Fibroblast of mammary gland (primary cell): ENCODE measurements around the gene LARGE1.

ENCODE experiments used
- DNase-seq: peaks from one replicate; pipeline ENCODE4 v3.0.0-alpha.2; 2010; ENCODE audit warnings: low read depth
- H3K4me3 ChIP-seq: 2 replicates; pipeline ENCODE4 v1.5.1; 2011; ENCODE audit warnings: low read depth, mild to moderate bottlenecking, low read length, moderate library complexity; ENCODE audit not compliant: control insufficient read depth
- CTCF ChIP-seq: conservative IDR thresholded peaks from 2 replicates; pipeline ENCODE4 v1.5.1; 2011; ENCODE audit warnings: low read depth, low read length, inconsistent platforms; ENCODE audit not compliant: control insufficient read depth, insufficient read depth

LARGE1 gene

DNA sequence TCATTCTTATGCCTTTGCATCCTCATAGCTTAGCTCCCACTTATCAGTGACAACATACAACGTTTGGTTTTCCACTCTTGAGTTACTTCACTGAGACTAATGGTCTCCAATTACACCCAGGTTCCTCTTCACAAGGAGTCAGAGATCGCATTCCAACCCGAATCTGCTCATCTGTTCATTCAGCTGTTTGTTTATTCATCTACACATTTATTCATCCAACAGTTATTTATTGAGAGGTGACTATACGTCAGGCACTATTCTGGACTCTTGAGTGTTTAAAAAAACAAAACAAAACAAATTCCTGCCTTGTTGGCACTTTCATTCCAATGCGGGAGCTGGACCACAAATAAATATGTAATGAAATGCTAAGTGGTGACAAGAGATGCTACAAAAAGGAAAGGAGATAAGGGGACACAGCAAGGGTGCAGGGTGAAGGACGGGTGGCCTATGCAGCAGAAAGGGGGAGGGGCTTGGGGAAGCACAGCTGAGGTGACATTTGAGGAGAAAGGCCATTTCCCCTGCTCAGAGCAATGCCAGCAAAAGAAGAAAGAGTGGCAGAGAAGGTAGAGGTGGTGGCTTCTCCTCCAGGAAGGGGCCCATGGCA lies 468.3 kb downstream of the LARGE1 start:
- no peak overlapping the region for H3K4me3 ChIP-seq
- no peak for TF ChIP-seq CTCF
- DNase-seq = no peak

GRCh38 chr22:33450756-33451155 lies 469.5 kb downstream of the LARGE1 start:
- H3K4me3 ChIP-seq = no peak overlapping the region
- DNase-seq = no peak
- no peak for TF ChIP-seq CTCF

DNA sequence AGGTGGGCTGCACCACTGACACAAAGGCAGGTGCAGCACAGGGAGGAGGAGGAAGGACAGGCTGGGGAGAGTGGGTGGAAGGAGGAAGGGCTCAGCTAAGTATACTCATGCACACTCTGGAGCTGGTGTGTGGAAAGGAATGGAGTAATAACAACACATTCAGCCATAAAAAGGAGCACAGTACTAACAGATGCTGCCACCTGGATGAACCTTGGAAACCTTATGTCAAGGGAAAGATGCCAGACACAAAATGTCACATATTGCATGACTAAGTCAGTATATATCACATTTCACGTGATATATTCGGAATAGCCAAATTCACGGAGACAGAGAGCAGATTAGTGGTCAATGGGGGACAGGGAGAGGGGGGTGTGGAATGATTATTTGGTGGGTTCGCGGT lies 472.5 kb downstream of the LARGE1 start:
- TF ChIP-seq CTCF = no peak
- DNase-seq = no peak
- no peak overlapping the region for H3K4me3 ChIP-seq

- no peak for DNase-seq
- TF ChIP-seq CTCF = no peak
- H3K4me3 ChIP-seq = no peak overlapping the region
Observed at GRCh38 chr22:33443683-33444082, 476.6 kb downstream of the LARGE1 start.

- peak; percentile 5 for DNase-seq
- TF ChIP-seq CTCF = no peak
Observed at GRCh38 chr22:33440756-33441155, 479.5 kb downstream of the LARGE1 start.

DNA sequence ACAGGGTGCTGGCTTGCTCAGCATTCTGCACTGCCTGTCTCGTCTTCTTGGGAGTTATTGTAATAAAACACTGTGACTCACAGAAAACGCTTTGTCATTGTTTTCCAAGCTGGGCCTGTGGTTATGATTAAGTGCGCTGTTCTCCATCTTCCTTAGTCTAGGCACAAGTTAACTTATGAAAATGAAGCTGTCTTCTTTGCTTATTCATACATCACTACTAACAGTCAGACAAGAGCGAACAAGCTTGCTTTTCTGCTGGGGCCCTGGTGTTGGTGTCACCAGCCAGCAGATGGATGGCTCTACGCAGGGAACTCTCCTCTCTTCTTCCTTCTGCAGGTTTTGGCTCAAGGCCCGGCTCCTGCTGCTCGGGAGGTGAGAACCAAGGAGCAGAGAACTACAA lies 482.0 kb downstream of the LARGE1 start:
- peak; percentile 90 for DNase-seq
- no peak overlapping the region for H3K4me3 ChIP-seq
- TF ChIP-seq CTCF = no peak

More at GRCh38 chr22:33440756-33441155, 479.5 kb downstream of the LARGE1 start:
- H3K4me3 ChIP-seq = no peak overlapping the region

DNA sequence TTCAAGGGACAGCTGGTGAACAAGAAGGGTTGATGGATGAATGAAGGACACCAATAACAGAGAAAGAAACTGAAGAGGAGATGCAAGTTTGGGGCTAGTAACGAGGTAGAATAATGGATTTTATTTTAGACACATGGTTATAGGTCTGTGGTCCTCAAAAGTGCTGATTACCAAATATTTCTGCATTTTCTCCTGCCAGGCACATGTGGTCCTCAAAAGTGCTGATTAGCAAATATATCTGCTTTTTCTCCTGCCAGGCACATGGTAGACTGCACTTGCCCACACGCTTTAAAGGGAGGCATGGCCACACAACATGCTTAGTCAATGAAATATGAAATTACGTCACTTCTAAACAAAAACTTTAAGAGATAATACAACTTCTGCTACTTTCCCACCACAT lies 489.0 kb downstream of the LARGE1 start:
- no peak overlapping the region for H3K4me3 ChIP-seq
- TF ChIP-seq CTCF = no peak
- DNase-seq = no peak
